Cardiac fibroblast (primary cell): Measurements from ENCODE around the gene FER.
"Not testable (repeated sequence)": the region's sequence is repeated elsewhere in the genome, so short reads cannot be mapped to it uniquely, and the experiment has no call there.

Experiments
- DNase-seq, 2 donors: peaks; one replicate each; pipeline versions ENCODE4 v3.0.0 to v3.0.0-alpha.2; 2010; ENCODE audit warnings: low read depth in 2 of 2
- H3K4me3 ChIP-seq, 2 donors: replicated peaks in 1 of 2; 1 replicate in 1 of 2; 2 replicates in 1 of 2; pipeline ENCODE4 v1.5.1; 2011; ENCODE audit warnings: low read depth in 2 of 2, low read length in 2 of 2, mild to moderate bottlenecking in 2 of 2, moderate library complexity in 1 of 2
- TF ChIP-seq, protein P1 (sequence below): IDR thresholded peaks from one replicate; pipeline ENCODE4 v1.5.1; 2011; ENCODE audit warnings: low read depth, mild to moderate bottlenecking, low read length, inconsistent platforms

FER gene

DNA sequence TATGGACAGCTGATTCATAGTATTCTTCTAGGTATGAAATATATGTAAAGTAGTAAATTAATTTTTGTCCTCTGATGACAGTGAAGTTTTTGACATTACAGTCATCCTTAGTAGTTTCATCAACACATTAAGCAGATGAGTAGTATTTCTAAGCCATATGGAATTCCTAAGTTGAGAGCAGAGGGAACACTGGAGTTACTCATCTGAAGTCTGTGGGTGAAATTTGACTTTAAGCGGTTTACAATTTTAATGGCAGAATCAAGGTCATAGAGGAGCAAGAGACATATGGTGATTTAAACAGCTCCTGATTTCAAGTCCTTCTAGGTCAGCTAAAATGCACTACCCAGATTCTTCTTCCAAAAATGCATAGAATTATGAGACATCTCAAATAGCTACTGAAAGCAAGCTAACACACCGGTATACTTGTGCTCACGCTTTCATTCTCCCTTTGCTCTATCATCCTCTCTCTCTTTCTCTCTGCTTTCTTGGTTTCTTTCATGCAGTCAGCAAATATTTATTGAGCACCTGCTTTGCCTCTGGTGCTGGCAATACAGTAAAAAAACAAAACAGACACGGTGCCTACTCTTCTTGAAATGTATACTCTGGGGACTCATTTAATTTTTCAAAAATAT is 235.9 kb downstream of the FER start:
- H3K4me3 ChIP-seq = no peak overlapping the region
- DNase-seq = peak in 1 of 2 donors; percentile 33
- TF ChIP-seq, protein P1, sequence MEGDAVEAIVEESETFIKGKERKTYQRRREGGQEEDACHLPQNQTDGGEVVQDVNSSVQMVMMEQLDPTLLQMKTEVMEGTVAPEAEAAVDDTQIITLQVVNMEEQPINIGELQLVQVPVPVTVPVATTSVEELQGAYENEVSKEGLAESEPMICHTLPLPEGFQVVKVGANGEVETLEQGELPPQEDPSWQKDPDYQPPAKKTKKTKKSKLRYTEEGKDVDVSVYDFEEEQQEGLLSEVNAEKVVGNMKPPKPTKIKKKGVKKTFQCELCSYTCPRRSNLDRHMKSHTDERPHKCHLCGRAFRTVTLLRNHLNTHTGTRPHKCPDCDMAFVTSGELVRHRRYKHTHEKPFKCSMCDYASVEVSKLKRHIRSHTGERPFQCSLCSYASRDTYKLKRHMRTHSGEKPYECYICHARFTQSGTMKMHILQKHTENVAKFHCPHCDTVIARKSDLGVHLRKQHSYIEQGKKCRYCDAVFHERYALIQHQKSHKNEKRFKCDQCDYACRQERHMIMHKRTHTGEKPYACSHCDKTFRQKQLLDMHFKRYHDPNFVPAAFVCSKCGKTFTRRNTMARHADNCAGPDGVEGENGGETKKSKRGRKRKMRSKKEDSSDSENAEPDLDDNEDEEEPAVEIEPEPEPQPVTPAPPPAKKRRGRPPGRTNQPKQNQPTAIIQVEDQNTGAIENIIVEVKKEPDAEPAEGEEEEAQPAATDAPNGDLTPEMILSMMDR = no peak

DNA sequence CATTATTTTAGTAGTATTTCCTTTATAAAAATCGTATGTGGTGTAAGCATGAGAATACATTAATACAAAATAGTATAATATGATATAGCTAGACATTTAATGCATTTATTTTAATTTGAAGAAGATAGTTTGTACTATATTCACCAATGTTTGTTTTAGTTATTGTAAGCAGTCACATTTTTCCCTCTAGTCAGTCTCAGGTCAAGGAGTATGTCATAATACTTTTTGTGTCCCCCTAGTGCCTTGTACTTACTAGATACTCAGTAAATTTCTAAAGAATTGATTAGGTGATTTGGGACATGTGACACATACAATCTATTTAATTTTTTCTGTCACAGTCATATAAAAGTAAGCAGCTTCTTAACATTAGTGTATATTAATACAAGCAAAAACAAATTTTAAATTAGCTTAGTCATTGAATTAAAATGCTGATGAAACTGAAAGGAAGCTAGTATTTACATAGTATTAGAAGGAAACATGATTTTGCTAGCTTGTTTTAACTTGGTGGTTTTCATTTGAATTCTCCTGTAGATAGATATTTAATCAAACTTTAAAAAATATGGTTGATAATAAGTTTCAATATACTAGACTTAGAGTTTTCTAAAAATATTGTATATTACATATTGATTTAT is 242.2 kb downstream of the FER start:
- no peak overlapping the region for H3K4me3 ChIP-seq
- DNase-seq = peak in 1 of 2 donors; percentile 40
- TF ChIP-seq, protein P1 = no peak

DNA sequence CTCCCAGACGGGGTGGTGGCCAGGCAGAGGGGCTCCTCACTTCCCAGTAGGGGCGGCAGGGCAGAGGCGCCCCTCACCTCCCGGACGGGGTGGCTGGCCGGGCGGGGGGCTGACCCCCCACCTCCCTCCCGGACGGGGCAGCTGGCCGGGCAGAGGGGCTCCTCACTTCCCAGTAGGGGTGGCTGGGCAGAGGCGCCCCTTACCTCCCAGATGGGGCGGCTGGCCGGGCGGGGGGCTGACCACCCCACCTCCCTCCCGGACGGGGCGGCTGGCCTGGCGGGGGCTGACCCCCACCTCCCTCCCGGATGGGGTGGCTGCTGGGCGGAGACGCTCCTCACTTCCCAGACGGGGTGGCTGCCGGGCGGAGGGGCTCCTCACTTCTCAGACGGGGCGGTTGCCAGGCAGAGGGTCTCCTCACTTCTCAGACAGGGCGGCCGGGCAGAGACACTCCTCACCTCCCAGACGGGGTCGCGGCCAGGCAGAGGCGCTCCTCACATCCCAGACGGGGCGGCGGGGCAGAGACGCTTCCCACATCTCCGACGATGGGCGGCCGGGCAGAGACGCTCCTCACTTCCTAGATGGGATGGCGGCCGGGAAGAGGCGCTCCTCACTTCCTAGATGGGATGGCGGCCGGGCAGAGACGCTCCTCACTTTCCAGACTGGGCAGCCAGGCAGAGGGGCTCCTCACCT is 244.8 kb downstream of the FER start:
- not testable (repeated sequence) for DNase-seq

DNA sequence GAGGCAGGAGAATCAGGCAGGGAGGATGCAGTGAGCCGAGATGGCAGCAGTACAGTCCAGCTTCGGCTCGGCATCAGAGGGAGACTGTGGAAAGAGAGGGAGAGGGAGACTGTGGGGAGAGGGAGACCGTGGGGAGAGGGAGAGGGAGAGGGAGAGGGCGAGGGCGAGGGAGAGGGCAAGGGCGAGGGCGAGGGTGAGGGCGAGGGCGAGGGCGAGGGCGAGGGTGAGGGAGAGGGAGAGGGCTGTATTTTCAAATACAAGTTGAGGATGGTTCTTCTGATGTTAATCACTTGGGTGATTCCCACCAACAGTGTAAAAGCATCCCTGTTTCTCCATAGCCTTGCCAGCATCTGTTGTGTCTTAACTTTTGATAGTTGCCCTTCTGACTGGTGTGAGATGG is 245.7 kb downstream of the FER start:
- not testable (repeated sequence) for H3K4me3 ChIP-seq, DNase-seq

More for the DNA sequence above, 244.8 kb downstream of the FER start:
- not testable (repeated sequence) for H3K4me3 ChIP-seq

DNA sequence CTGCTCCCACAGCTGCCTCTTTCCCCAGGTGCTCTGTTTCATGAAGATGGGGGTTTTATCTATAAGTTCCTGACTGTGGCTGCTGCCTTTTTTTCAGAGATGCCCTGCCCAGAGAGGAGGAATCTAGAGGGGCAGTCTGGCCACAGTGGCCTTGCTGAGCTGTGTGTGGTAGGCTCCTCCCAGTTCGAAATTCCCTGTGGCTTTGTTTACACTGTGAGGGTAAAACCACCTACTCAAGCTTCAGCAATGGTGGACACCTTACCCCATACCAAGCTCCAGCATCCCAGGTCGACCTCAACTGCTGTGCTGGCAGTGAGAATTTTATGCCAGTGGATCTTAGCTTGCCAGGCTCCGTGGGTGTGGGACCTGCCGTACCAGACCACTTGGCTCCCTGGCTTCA is 250.0 kb downstream of the FER start:
- TF ChIP-seq, protein P1 = no peak
- DNase-seq = no peak
- H3K4me3 ChIP-seq = no peak overlapping the region

DNA sequence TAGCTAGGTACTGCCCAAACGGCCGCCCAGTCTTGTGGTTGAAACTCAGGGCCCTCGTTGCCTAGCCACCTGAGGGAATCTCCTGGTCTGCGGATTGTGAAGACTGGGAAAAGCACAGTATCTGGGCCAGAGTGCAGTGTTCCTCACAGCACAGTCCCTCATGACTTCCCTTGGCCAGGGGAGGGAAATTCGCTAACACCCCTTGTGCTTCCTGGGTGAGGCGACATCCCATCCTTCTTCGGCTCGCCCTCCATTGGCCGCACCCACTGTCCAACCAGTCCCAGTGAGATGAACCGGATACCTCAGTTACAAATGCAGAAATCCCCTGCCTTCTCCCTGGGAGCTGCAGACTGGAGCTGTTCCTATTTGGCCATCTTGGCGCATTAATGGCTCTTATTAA is 250.5 kb downstream of the FER start:
- DNase-seq = no peak
- TF ChIP-seq, protein P1 = no peak
- no peak overlapping the region for H3K4me3 ChIP-seq

DNA sequence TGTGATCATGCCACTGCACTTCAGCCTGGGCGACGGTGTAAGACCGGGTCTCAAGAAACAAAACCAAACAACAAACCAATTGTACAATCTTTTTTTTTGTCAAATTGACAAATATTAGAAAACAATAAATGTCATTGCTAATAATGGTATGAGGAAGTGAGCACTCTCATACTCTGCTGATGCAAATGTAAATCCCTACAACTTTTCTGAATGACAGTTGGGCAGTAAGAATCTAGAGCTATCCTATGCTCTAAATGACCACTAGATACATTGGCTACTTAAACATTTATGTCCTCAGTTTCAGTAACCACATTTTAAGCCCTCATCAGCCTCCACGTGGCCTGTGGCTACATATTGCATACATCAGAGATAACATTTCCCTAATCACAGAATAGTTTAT is 256.2 kb downstream of the FER start:
- DNase-seq = no peak
- TF ChIP-seq, protein P1 = no peak

More for the DNA sequence above, 256.2 kb downstream of the FER start:
- H3K4me3 ChIP-seq = no peak overlapping the region
